WTC11 (cell line): ENCODE data around the gene MACROD2. TPM values are rescaled to one million over a fixed set of nuclear protein-coding genes. Genes with fewer than 3 reads are reported as not detected.

Experiments used
- ATAC-seq: fragments of 200-7000 bp; cut with Tn5 transposase; 2 replicates; pipeline ENCODE4 v1.10.0; 2021; ENCODE audit warnings: mild to moderate bottlenecking, moderate library complexity
- CTCF ChIA-PET: fragments of 300-600 bp; sonication (Branson Sonifier 250); formaldehyde crosslinking; loops from one replicate; lab custom pipeline; 2021; ENCODE audit warnings: antibody characterized with exemption; lab: Charles Lee
- POLR2A ChIA-PET: fragments of 350-600 bp; sonication (Branson Sonifier 250); formaldehyde crosslinking; loops from one replicate; lab custom pipeline; 2021; ENCODE audit warnings: antibody characterized with exemption; lab: Charles Lee
- DNase-seq: peaks from one replicate; pipeline ENCODE4 v3.0.0; 2021; ENCODE audit warnings: low spot score
- H3K27ac Mint-ChIP-seq: 2 replicates; pipeline ENCODE4 v1.8.0; 2021; ENCODE audit warnings: mixed read lengths
- H3K27me3 Mint-ChIP-seq: 2 replicates; pipeline ENCODE4 v1.8.0; 2021; ENCODE audit warnings: low read depth, mild to moderate bottlenecking, moderate library complexity, mixed read lengths
- H3K36me3 Mint-ChIP-seq: 2 replicates; pipeline ENCODE4 v1.8.0; 2021; ENCODE audit warnings: mixed read lengths
- H3K4me1 Mint-ChIP-seq: 2 replicates; pipeline ENCODE4 v1.8.0; 2022; ENCODE audit warnings: mixed read lengths
- H3K4me3 Mint-ChIP-seq: 2 replicates; pipeline ENCODE4 v1.8.0; 2021; ENCODE audit warnings: mild to moderate bottlenecking, moderate library complexity, mixed read lengths
- H3K9me3 Mint-ChIP-seq: 2 replicates; pipeline ENCODE4 v1.8.0; 2021; ENCODE audit warnings: mixed read lengths
- AR ChIP-seq: fragments of 250-450 bp; sonication (Bioruptor Pico); IDR thresholded peaks from 2 replicates; pipeline ENCODE4 v1.9.0; 2021; ENCODE audit warnings: mild to moderate bottlenecking
- ATF6 ChIP-seq: sonication (generic); formaldehyde crosslinking; IDR thresholded peaks from 2 replicates; pipeline ENCODE4 v1.8.1; 2023; ENCODE audit warnings: mild to moderate bottlenecking, missing genetic modification reagents
- GABPB1 ChIP-seq: sonication (generic); formaldehyde crosslinking; IDR thresholded peaks from 2 replicates; pipeline ENCODE4 v1.8.1; 2023; ENCODE audit warnings: mild to moderate bottlenecking, missing genetic modification reagents
- HMGA2 ChIP-seq: fragments of 250-450 bp; sonication (Bioruptor Pico); IDR thresholded peaks from 2 replicates; pipeline ENCODE4 v1.4.0; 2021; ENCODE audit warnings: mild to moderate bottlenecking, moderate library complexity
- IRF1 ChIP-seq: sonication (generic); formaldehyde crosslinking; IDR thresholded peaks from 2 replicates; pipeline ENCODE4 v1.8.0; 2023; ENCODE audit warnings: missing genetic modification reagents
- IRF2 ChIP-seq: sonication (generic); formaldehyde crosslinking; IDR thresholded peaks from 2 replicates; pipeline ENCODE4 v1.8.0; 2022; ENCODE audit warnings: low read depth, missing genetic modification reagents, borderline replicate concordance
- MXD4 ChIP-seq: fragments of 250-450 bp; sonication (Bioruptor Pico); IDR thresholded peaks from 2 replicates; pipeline ENCODE4 v1.8.0; 2021; ENCODE audit warnings: mild to moderate bottlenecking, moderate library complexity, borderline replicate concordance
- MYBL2 ChIP-seq: sonication (generic); formaldehyde crosslinking; IDR thresholded peaks from 2 replicates; pipeline ENCODE4 v1.8.1; 2023; ENCODE audit warnings: mild to moderate bottlenecking, moderate library complexity, missing genetic modification reagents
- NFYB ChIP-seq: sonication (generic); formaldehyde crosslinking; conservative IDR thresholded peaks from 2 replicates; pipeline ENCODE4 v1.8.0; 2022; ENCODE audit warnings: low read depth, missing genetic modification reagents
- NR1H2 ChIP-seq: sonication (generic); formaldehyde crosslinking; IDR thresholded peaks from 2 replicates; pipeline ENCODE4 v1.9.0; 2021; ENCODE audit warnings: mild to moderate bottlenecking, moderate library complexity, missing genetic modification reagents
- NR3C1 ChIP-seq: sonication (generic); formaldehyde crosslinking; conservative IDR thresholded peaks from 2 replicates; pipeline ENCODE4 v1.8.1; 2023; ENCODE audit warnings: low read depth, mild to moderate bottlenecking, missing genetic modification reagents
- PRDM15 ChIP-seq: sonication (generic); formaldehyde crosslinking; IDR thresholded peaks from 2 replicates; pipeline ENCODE4 v1.8.0; 2022; ENCODE audit warnings: missing genetic modification reagents
- SMAD4 ChIP-seq: sonication (generic); formaldehyde crosslinking; IDR thresholded peaks from 2 replicates; pipeline ENCODE4 v1.8.0; 2022; ENCODE audit warnings: mild to moderate bottlenecking, missing genetic modification reagents
- SOX15 ChIP-seq: fragments of 250-450 bp; sonication (Bioruptor Pico); IDR thresholded peaks from 2 replicates; pipeline ENCODE4 v1.9.0; 2021; ENCODE audit warnings: mild to moderate bottlenecking
- STAT6 ChIP-seq: sonication (generic); formaldehyde crosslinking; conservative IDR thresholded peaks from 2 replicates; pipeline ENCODE4 v1.8.1; 2023; ENCODE audit warnings: mild to moderate bottlenecking, low read depth, missing genetic modification reagents, moderate library complexity
- TEAD1 ChIP-seq: sonication (generic); formaldehyde crosslinking; IDR thresholded peaks from 2 replicates; pipeline ENCODE4 v1.8.0; 2022; ENCODE audit warnings: mild to moderate bottlenecking, missing genetic modification reagents
- USF1 ChIP-seq: sonication (generic); formaldehyde crosslinking; IDR thresholded peaks from 2 replicates; pipeline ENCODE4 v1.8.0; 2022; ENCODE audit warnings: mild to moderate bottlenecking, missing genetic modification reagents
- ZNF219 ChIP-seq: sonication (generic); formaldehyde crosslinking; IDR thresholded peaks from 2 replicates; pipeline ENCODE4 v1.8.0; 2023; ENCODE audit warnings: missing genetic modification reagents, mild to moderate bottlenecking, borderline replicate concordance
- ZNF281 ChIP-seq: sonication (generic); formaldehyde crosslinking; IDR thresholded peaks from 2 replicates; pipeline ENCODE4 v1.8.0; 2023; ENCODE audit warnings: mild to moderate bottlenecking, missing genetic modification reagents
- ZNF396 ChIP-seq: fragments of 250-450 bp; sonication (Bioruptor Pico); IDR thresholded peaks from 2 replicates; pipeline ENCODE4 v1.8.0; 2021; ENCODE audit warnings: mild to moderate bottlenecking, moderate library complexity, borderline replicate concordance
- ZNF671 ChIP-seq: fragments of 250-450 bp; sonication (Bioruptor Pico); IDR thresholded peaks from 2 replicates; pipeline ENCODE4 v1.8.0; 2021; ENCODE audit warnings: mild to moderate bottlenecking
- total RNA-seq: library from RNA; stranded (reverse); gene quantifications from 3 replicates; pipeline ENCODE4 v1.2.3, GENCODE V29; 2021

The MACROD2 gene
- total RNA-seq, 1 experiment from 2014 or later = 4.1 TPM

DNA sequence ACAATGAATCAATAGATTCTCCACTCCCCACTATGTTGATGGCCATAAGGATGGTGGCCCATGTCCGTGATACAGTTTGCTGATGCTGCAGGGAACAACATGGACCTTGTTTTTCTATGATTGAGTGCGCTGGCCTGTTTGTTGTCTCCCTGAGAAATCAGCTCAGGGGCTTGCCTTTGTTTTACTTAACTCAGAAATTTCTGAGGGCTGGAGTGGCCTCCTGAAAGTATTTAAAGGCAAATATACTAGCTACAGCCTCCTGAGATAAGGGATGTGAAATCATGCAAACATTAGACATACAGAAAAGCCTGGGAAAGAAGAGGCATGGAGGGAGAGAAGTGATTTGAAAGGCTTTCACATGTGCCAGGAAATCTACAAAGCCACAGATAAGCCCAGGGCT, 512.4 kb downstream of the MACROD2 start:
- H3K36me3 Mint-ChIP-seq = no peaks in the 10 kb centered on the region; the same call in 1 of the 2 replicates
- no peak for DNase-seq
- no peaks in the 10 kb centered on the region for H3K4me1 Mint-ChIP-seq
- TF ChIP-seq IRF2 (CRISPR knock-in tag) (no peak), HMGA2 (CRISPR knock-in tag) (no peak), AR (no peak), SMAD4 (CRISPR knock-in tag) (no peak), GABPB1 (CRISPR knock-in tag) (no peak), NR1H2 (CRISPR knock-in tag) (no peak), ZNF281 (CRISPR knock-in tag) (no peak), ZNF396 (no peak)
- TF ChIP-seq, all 79 proteins: peak for 0
- POLR2A ChIA-PET = no interaction called here
- CTCF ChIA-PET = no interaction called here
- no peaks in the 10 kb centered on the region for H3K27me3 Mint-ChIP-seq
- peaks cover 12% of the 10 kb centered on the region for H3K9me3 Mint-ChIP-seq
- no peak overlapping the region for H3K27ac Mint-ChIP-seq
- no peak for ATAC-seq
- H3K4me3 Mint-ChIP-seq = no peak overlapping the region

- TF ChIP-seq USF1 = no peak
- no peak for TF ChIP-seq NR3C1
- no peak for TF ChIP-seq IRF1 (CRISPR knock-in tag)
- TF ChIP-seq NFYB (CRISPR knock-in tag) = no peak
- no peak for TF ChIP-seq ATF6 (CRISPR knock-in tag)
- no peak for TF ChIP-seq STAT6 (CRISPR knock-in tag)
- no peak for TF ChIP-seq SOX15 (CRISPR knock-in tag)
- TF ChIP-seq TEAD1 (CRISPR knock-in tag) = no peak
- TF ChIP-seq MYBL2 (CRISPR knock-in tag) = no peak
- no peak for TF ChIP-seq MXD4 (CRISPR knock-in tag)
- no peak for TF ChIP-seq ZNF219
- no peak for TF ChIP-seq ZNF671 (CRISPR knock-in tag)
- TF ChIP-seq PRDM15 (CRISPR knock-in tag) = no peak
- H3K27ac Mint-ChIP-seq = no peak overlapping the region
- no peaks in the 10 kb centered on the region for H3K4me1 Mint-ChIP-seq
- peaks cover 16% of the 10 kb centered on the region for H3K9me3 Mint-ChIP-seq
- H3K4me3 Mint-ChIP-seq = no peak overlapping the region
- DNase-seq = no peak
- no peaks in the 10 kb centered on the region for H3K27me3 Mint-ChIP-seq
- ChIA-PET CTCF (no interaction called here), POLR2A (no interaction called here)
- H3K36me3 Mint-ChIP-seq = no peaks in the 10 kb centered on the region; the same call in 1 of the 2 replicates
- ATAC-seq = no peak
Observed at GRCh38 chr20:14510341-14510740, 515.0 kb downstream of the MACROD2 start.
